Activated CD4-positive, alpha-beta T cell treated with anti-CD3 and anti-CD28 coated beads, Interleukin-10, Interleukin-2, amounts not matched to agents 100 ng/mL and 50 ng/mL, durations not matched to agents 16 hours and 8 hours (primary cell): ENCODE measurements around the gene HOMER3.
A peak's percentile ranks its signal among the peaks of the same experiment; 100 is the strongest.
"Not testable (repeated sequence)": the region's sequence is repeated elsewhere in the genome, so short reads cannot be mapped to it uniquely, and the experiment has no call there.

ENCODE experiments used
- DNase-seq: peaks from one replicate; pipeline ENCODE4 v3.0.0-alpha.2; 2020

The HOMER3 gene

DNA sequence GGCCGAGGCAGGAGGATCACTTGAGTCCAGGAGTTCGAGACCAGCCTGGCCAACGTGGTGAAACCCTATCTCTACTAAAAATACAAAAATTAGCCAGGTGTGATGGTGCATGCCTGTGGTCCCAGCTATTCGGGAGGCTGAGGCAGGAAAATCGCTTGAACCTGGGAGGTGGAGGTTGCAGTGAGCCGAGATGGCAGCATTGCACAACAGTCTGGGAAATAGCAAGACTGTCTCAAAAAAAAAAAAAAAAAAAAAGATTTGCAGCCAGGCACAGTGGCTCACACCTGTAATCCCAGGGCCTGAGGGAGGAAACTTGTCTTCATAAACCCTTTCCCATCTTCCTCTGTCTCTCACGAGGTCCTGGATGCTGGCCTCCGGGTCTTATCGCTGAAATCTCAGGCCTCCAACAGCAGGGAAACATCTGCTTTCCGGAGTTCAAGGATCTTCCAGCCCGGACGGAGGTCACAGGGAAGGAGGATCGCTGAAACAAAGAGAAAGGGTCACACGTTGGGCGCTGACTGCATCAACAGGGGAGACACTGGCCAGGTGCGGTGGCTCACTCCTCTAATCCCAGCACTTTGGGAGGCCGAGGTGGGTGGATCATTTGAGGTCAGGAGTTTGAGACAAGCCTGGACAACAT is 11.5 kb upstream of the HOMER3 start:
- DNase-seq = not testable (repeated sequence)

DNA sequence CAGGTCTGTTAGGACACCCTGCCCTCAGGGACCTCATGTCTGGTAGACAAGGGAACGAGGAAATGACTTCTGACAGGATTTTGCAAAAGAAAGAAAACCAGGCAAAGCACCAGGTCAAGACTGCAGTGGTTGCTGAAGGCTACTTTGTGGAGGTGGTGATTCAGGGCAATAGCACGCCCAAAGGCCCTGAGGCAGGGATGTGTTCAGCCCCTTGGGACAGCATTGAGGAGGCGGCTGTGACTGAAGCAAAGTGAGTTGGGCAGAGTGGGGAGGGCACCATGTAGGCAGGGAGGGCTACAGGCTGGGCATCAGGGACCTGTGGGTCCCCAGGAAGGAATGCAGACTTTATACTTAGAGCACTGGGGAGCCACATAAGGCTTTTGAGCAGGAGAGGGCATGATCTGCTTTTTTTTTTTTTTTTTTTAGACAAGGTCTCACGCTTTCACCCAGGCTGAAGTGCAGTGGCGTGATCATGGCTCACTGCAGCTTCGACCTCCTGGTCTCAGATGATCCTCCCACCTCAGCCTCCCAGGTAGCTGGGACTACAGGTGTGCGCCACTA is 10.8 kb upstream of the HOMER3 start:
- no peak for DNase-seq

DNA sequence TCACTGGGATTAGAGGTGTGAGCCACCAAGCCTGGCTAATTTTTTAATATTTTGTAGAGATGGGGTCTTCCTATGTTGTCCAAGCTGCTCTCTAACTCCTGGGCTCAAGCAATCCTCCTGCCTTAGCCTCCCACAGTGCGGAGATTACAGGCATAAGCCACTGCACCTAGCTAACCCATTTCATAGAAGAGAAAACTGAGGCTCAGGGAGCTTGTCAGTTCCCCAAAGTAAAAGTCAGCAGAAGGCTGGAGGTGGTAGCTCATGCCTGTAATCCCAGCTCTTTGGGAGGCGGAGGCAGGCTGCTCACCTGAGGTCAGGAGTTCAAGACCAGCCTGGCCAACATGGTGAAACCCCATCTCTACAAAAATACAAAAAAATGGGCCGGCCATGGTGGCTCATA is 8.8 kb upstream of the HOMER3 start:
- DNase-seq = no peak

DNA sequence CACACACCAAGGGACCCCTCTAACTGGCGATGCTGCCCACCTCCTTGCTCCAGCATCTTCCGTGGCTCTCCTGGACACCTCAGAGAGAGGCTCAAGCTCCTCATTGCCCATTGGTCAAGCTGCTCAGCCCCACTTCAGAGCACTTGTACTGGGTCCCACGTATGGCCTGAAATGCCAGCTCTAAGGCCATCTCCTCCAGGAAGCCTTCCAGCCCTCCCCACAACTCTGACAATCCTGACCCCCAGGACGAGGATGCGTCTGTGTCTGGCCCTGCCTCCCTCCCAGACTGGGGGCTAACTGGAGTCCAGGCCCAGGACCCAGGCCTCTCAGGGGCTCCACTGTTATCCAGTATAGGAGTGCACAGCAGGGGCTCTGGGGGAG is 7.9 kb upstream of the HOMER3 start:
- no peak for DNase-seq

DNA sequence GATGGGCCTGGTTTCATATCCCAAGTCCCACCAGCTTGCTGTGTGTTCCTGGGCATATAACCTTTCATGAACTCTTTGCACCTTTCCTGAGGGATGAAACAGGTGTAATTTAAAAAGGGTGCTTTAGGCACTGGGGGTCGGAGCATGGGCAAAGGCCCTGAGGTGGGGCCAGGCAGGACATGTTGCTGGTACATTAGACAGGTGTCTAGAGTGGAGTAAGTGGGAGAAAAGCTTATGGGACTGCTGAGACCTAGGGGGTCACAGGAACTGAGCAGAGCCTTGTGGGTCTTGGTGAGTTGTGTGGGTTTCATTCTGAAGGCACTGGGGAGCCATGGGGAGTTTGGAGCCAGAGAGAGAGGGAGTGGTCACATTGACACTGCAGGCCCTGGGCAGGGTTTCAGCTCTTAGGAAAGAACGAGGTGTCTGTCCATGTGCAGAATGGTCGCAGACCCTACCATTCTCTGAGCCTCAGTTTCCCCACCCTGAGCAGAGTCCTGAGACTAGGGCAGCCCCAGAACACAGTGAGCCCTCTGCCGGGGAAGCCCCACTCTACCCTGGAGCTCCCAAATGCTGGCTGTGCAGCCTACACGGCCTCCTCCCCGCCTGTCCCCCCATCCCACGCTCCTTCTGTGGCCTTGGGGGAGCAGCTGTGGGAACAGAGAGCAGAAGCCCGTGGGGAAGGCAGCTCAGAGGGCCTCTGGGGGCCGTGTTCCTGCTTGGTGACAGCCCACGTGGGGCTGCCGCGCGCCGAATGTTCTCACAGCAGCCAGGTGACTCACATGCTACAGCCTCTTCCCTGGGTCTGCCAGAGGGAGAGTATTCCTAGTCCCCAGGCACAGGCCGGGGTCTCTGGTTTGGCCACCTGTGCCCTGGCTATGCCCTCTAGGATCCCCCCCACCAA is 7.3 kb upstream of the HOMER3 start:
- DNase-seq = no peak

DNA sequence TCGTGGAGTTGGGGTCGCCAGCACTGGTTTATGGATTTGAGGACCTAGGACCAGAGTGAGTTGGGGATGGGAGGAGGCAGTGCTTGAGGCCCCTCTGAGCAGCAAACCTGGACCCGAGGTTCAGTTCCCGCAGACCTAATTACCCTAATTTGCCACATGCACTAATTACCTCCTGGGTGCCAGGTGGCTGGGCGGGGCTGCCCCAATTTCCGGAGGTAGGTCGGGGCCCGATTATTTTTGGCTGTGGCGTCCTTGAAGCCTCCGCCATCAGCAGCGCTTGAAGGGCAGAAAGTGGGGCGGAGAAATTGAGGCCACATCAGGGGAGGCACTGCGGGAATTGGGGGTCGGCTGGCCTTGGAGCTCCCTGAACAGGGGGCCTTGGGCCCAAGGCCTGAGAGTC is 5.9 kb upstream of the HOMER3 start:
- DNase-seq = no peak

DNA sequence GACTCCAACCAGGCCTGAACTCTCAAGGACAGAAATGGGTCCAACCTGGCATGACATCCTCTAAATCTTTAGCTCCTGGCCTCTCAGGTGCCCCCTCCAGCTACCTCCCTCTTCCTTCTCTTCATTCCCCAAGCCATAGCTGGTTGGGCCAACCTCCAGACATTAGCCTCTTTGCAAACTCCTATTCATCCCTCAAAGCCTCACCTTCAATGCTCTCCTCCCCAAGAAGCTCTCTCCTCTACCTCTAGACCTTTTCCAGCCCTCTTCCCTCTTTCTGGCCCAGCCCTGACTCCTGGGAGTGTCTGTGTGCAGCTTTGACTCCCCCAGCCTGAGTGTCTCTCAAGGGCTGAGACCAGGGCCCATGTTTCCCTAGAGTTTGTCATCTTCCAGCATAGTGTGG is 5.3 kb upstream of the HOMER3 start:
- no peak for DNase-seq

DNA sequence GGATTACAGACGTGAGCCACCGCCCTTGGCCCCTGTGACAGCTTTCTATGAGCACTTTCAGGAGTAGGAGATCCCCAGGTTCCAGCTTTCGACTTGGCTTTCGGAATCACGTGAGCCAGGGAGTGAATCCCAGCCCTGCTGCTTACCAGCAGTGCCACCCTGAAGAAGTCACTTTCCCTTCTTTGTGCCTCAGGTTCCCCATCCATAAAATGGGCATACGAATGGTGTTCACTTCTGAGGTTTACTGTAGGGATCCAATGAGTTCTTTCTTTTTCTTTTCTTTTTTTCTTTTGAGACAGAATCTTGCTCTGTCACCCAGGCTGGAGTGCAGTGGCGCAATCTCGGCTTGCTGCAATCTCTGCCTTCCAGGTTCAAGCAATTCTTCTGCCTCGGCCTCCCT is 4.3 kb upstream of the HOMER3 start:
- DNase-seq = no peak

DNA sequence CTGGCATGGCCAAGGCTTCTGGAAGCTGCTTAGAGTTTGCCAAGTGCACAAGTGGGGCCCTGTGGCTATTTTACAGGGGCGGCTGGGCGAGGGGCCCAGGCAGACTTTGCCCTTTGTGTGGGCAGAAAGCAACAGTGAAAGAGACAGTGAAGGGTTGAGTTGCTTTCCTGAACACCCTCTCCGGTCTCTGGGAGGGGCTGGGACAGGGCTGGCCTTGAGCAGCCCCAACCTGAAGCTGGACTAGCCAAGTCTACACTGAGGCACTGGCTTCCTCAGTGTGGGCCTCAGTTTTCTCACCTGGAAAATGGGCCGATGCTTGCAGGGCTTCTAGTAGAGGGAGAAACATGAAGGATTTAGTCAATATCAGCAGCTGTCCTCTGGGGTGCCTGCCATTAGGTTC is 2.4 kb upstream of the HOMER3 start:
- DNase-seq = no peak

DNA sequence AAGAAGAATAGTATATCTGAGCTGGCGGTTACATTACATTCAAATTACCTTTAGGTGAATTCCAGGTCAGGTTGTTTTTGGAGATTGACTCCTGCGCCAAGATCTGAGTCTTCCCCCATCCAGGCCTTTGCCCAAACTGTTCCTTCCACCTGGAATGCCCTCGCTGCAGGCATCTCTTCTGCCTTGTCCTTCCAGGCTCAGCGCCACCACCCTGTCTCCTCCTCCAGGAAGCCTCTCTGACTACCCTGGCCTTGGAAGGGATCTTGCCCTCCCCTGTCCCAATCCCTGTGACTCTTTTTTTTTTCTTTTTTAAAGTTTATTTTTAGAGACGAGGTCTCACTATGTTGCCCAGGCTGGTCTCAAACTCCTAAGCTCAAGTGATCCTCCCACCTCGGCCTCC is 1.7 kb upstream of the HOMER3 start:
- no peak for DNase-seq

DNA sequence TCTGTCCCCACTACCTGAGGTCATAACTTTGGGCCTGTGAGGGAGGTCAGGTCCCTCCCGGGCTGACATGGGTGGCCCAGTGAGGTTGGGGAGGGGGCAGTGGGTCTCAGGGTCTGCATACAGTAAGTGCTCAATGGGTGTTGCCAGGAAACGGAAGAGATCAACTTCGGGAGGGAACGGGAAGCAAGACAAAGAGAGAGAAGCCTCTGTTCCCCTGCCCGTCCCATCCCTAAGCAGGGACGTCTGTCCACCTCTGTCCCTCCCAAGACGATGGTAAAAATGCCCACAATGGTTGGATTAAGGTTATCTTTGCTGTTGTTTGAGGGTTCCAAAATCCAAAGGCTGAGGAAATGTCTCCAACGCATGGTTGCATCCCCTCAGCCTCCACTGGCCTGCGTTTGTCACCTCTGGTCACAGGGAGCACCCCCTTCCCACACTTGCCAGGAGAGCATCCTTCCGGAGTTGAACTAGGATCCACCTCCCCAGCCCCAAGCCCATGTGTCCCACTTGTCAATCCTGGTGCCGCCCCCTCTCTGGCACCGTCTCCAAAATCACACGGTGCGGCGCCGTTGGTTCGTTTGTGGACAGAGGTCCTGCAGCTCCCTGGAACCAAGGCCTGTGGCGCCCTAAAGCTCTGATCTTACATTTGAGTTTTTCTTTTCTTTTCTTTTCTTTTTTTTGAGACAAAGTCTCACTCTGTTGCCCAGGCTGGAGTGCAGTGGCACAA is 774 bp upstream of the HOMER3 start:
- no peak for DNase-seq

DNA sequence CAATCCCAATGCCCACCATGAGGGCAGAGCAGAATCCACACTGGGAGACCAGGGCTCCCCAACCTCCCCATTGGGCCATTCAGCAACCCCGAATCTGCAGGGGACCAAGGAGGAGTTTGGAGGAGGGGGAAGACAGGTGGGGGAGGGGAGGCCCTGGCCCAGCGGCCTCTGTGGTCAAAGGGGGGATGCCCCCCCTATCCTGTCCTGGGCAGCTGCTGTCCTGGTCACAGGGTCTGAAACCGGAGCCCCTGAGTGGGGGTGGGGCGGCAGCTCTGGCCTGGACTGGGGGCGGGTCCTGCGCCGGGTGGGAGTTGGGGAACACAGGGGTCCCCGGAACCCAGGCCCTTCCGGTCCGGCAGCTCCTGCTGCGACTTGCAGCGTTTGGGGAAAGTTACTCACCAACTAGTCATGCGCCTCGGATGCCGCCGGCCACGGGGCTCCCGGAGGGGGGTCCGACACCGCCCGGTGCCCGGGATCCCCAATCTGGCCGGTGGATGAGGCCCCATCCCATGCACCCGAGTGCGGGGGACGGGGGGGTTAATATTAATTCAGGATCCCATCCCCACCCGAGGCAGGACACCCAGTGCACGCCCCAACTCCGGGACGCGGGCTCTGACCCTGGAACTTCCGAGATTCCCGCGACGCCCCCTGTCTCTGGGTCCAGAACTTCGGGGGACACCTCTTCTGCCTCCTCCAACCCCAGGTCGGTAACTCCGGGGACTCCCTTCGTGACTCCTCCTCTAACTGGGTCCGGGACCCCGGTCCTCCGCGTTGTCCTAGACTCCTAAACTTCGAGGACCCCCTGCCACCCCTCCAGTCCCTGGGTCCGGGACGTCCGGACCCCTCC is 872 bp downstream of the HOMER3 start:
- no peak for DNase-seq

DNA sequence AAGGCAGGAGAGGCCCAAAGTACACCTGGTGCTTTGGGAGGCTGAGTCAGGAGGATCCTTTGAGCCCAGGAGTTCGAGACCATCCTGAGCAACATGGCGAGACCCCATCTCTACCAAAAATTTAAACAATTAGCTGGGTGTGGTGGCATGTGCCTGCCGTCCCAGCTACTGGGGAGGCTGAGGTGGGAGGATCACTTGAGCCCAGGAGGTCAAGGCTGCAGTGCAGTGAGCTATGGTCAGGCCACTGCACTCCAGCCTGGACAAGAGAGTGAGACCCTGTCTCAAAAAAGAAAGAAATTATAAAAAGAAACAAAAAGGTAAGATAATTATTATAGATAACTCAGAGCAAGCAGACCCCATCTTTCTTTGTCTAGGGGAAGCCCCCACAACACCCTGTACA is 1.9 kb downstream of the HOMER3 start:
- DNase-seq = no peak

DNA sequence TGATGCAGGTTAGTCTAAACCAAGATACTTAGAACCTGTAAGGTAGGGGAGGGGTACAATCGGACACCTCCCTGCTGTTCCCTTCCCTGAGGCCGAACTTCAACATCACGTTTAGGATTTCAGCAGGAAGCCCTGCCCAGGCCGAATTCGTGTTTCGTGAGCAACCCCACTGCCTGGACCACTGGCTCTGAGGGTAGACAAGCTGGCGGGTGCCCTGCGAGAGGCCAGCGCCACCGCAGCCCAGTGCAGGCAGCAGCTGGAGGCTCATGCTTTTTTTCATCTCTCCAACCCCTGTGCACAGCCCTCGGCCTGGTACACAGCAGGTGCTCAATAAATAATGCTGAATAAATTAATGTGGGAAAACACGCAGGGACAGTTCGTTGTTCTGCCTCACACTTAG is 7.7 kb downstream of the HOMER3 start:
- DNase-seq = no peak

DNA sequence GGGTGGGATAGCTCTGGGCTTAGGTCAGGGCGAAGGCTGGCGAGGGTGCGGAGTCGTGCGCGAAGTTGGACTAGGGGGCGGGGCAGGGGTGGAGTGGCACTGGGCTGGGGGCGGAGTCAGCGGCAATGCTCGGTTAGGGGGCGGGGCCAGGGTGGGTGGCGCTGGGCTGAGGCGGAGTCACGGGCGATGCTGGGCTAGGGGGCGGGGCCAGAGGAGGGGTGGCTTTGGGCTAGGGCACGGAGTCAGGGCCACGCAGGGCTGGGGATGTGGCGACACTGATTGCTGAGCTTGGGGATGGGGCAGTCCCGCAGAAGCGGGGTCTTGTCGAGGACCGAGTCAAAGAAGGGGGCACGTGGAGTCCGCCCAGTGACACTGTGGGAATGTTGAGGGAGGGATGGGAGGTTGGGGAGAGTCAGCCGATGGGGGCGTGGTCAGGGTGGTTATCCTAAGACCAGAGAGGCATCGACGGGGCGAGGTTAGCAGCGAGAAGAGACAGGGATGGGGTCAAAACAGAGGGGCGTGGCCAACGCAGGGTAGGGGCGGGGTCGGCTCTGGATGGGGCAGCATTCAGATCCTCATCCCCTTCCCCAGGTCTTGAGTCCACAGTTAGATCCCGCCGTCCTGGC is 8.7 kb downstream of the HOMER3 start:
- peak; percentile 87 for DNase-seq

DNA sequence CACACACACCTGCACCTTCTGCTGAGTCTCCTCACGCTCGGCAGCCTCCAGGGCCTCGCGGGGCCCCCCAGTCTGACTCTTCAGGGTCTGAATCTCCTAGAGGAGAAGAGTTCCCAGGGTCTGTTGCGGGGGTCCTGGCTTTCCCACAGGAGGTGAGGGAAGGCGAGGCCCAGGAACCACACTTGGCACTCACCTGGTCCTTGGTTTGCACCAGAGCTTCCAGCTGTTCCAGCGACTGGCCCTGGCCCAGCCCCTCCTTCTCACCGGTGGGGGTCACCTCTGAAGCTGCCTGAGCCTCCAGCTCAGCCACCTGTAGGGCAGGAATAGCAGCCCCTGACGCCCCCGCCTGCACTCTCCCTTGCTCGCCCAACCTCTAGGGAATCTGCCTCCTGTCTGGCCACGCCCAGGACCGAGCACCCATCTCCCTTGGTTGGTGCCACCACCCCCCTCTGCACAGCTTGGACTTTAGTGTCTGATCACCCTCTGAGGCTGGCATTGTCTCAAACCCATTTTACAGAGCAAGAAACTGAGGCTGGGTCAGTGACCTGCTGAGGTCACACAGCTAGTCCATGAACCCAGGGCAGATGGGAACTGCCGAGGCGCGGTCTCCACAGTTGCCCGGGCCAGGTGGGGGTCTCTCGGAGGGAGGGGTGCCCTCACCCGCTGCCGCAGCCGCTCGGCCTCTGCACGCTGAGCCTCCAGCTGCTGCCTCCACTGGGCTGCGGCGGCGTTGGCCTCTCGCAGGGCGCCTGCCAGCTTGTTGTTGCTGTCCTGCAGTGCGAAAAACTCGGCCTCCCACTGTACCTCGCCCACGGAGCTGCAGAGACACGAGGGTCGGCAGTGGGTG is 9.5 kb downstream of the HOMER3 start:
- no peak for DNase-seq

DNA sequence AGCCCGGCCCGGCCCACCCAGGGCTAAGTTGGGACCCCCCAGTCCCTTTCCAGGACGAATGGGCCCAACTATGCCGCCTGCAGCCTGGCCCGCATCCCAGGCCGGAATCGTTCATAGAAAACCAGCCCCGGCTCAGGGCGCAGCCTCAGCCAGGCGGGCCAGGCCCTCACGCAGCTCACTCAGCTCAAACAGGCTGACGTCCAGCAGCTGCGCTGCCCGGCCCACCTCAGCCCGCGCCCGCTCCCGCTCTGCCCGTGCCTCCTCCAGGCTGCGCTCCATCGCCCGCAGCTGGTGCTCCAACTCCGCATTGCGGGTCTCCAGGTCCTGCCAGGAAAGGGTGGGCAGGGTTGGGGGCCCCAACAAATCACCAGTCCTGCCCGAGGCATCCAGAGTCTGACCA is 11.7 kb downstream of the HOMER3 start:
- no peak for DNase-seq

DNA sequence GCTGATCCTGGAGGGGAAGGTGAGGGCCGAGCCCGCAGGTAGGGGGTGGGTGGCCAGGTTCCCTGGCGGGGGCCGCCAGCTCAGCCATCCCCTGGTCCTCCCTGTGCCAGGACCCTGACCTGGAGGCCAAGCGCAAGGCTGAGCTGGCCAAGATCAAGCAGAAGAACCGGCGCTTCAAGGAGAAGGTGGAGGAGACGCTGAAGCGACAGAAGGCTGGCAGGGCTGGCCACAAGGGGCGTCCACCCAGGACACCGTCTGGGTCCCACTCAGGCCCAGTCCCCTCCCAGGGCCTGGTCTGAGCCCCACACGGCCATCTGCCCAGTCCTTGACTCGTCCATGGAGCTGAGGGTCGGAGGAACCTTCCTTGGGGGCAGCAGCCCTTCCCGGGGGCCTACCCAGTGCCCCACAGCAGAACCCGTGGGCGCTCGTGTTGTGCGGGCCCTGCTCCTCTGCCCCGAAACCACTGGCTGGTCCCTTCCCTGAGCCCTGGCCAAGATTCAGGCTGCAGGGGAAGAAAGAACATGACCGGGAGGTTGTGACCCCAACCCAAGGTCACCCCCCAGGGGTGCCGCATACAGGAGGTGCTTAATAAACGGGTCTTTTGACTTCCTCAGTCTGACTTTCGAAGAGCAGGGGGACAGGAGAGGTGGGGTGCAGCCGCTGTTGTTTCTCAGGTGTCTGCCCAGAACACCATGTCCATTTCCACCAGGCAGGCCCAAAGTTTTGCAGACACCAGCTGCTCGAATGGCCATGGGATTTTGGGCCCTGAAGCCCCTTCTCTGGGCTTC is 12.8 kb downstream of the HOMER3 start:
- DNase-seq = no peak

DNA sequence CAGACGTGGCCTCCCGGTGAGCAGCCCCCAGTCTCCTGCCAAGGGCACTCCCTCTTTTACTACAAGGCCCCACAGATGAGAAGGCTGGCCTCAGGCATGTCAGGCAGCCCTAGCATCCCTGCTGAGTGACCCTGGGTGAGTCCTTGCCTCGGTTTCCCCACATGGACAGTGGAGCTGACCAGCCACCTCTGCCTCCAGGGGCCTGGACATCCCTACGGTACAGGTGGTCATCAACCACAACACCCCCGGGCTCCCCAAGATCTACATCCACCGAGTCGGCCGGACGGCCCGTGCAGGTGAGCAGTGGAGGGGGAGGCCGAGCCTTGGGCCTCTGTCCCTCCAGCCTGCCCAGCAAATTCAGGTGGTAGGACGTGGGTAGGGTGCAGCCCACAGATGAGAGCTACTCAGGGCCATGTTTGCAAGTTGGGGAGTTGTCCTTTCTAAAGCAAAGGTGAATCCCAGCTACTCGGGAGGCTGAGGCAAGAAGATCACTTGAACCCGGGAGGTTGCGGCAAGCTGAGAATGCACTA is 16.3 kb downstream of the HOMER3 start:
- DNase-seq = no peak
